HG03558 (cell line): ENCODE measurements around the gene CCNK.

Experiments used
- ATAC-seq: cut with Tn5 transposase; IDR thresholded peaks from one replicate; pipeline ENCODE4 v1.9.1; 2021; ENCODE audit warnings: moderate number of reproducible peaks; ENCODE audit not compliant: unreplicated experiment; ENCODE audit errors: extremely low read depth

Gene CCNK

DNA sequence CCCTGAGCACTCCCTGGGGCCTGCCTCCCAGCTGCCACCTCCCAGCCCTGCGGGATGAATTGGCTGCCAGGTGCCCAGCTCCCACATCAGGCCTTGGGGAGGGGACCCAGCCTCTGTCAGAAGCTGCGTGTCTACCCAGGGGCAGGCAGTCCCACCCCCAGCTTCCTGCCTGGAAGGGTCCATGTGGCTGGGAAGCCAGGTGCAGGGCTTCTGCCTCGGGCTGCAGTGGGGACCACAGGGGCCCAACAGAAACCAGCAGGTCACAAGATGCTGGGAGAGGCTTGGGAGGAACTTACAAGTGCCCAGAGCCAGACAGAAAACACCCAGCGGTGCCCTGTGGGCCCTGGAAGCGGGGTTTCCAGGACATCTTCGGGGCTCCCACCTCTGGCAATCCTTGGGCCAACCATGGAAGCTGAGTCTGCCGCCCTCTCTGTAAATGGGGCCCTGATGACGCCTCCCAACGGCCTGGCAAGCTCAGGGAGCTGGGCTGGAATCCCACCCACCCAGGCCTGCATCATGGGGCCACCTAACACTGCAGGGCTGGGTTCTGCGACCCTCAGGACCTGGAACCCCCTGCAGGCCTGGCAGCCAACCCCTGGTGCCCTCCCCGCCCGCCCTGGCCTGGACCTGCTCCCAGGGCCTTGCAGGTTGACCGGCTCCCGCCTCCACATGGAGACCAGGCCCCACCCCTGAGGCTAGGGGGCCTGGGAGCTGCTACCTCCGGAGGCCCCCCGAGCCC, 36.6 kb downstream of the CCNK start:
- ATAC-seq, result no peak

DNA sequence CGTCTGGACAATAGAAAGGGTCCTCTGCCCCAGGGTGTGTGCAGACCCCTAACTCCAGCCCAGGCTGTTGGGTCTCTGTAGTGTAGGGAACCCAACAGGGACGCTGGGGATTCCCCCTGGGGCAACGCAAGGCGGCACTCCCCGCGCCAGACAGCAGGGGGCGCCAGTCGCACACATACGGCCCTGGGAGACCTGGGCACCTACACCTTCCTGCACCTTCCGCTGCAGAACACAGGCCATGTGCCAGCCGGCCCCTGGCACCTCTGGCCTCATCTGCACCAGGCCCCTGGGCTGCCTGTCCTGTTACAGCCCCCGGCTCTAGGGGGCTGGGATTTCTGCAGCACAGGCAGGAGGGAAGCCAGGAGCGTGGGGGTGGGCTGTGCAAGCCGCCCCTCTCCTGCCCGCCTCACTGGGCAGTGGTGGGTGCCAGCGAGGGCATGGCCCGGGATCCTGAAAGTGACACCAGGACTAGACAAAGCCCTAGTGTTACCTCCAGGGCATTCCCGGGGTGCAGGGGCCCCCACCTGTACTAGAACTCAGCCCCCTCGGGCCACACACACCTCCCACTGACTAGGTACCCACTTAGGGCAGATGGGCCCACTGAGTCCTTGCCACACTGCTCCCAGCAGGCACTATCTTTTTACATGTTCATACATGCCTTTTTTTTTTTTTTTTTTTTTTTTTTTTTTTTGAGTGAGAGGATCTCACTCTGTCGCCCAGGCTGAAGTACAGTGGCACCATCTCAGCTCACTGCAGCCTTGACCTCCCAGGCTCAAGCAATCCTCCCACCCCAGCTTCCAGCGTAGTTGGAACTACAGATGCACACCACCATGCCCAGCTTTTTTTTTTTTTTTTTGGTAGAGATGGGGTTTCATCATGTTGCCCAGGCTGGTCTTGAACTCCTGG, 37.5 kb downstream of the CCNK start:
- ATAC-seq, result no peak

DNA sequence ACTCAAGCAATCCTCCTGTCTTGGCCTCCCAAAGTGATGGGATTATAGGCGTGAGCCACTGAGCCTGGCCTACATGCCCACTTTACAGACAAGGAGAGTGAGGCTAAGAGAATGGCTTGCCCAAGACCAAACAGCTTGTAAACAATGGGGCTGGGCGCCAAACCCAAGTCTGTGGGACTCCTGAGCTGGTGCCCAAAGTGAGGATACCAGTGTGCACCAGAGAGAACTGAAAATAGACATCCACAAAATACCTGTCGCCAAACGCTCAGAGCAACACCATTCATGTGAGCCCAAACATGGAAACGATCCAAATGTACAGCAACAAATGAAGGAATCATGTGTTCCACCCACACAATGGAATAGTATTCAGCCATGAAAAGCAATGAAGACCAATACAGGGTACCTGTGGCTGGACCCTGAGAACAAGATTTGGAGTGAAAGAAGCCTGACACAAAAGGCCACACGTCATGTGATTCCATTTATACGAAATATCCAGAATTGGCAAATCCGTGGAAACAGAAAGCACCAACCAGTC, 38.2 kb downstream of the CCNK start:
- no peak for ATAC-seq

DNA sequence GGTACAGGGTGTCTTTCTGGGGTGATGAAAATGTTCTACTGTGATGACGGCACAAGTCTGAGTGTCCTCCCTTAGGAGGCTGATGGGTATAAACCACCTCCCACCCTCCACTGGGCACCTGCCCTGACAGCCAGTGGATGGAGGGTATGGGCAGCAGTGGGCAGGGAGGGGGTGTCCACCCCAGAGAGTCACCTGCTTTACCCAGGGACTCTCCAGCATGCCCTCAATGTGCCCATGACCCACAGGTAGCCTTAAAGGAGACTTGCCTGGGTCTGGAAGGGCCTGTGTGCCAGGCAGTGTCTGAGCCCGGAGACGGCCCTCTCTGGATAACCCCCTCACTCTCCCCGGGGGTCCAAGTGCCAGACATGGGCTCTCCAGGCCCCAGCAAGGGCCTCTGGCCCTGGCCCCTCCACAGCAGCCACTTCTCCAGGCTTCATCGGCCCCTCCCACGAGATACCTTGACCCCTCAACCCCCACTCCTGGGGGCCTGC, 38.8 kb downstream of the CCNK start:
- no peak for ATAC-seq

DNA sequence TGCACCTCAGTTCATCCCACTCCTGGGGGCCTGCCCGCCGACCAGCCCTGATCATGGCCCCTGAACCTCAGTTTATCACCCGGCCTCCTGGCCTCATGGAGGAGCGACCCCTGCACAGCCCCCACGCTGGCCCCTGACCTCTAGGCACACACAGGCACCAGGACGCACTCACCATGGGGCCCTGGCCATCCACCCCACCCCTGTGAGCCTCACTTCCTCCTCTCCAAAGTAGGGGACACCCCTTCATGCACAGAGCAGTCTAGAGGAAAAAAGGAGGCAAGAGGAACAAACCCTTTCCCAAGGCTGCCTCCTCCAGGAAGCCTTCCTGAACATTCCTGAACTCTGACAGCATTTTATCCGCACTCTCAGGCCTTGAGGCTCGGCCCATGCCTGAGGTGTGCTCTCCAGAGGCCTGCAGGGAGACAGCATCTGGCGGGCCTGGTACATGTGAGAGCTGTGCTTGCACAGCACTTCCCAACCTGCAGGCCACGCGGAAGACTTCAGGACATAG, 39.4 kb downstream of the CCNK start:
- ATAC-seq, result no peak

DNA sequence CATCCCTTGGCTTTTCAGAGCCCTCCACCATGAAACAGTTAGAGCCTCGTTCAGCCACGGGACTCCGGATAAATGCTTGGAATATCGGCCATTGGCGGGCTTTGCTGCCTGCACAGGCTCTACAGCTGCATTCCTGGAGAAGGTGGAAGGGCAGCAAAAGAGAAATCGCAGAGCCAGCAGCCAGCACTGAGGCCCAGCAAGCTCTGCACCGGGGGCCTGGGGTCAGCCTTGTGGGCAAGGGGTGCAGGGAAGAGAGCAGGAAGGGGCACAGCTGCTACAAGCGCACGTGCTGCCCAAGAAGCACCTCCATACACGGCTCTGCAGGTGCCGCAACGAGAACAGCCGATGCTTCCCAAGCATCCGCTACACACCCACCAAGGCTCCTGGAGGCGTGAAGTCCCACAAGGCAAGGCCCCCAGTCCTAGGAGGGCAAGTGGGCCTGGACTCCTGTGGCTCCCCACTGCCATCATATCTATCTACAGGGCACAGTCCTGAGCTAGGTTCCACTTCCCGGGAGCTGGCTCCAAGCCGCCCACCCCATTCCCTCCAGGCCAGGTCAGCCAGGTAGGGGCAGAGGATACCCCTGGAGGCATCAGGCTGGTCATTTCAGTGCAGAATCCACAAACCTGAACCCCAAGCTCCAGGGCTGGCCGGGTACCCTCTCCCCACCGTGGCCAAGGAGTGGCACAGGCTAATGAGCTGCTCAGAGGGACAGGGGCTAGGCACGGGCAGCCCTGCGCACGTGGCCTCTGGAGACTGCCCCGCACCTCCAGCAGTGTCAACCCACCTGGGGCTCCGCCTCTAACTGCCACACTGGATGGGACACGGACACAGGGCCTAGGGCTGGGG, 40.2 kb downstream of the CCNK start:
- no peak for ATAC-seq

DNA sequence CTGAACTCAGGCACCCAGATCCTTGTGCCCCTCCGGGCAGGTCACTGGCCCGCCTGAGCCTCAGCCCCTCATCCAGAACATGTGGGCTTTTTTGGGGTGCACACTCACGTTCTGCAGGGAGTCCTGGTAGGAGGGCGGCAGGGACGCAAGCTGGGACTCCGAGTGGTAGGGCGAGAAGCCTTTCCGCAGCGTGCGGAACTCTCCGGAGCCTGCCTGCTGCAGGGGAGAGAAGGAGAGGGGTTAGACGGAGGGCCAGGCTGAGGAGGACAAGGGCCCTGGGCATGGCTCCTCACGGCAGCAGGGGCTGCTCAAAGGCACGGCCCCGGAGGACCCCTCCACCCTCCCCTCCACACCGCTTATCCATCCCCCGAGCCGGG, 40.8 kb downstream of the CCNK start:
- no peak for ATAC-seq

DNA sequence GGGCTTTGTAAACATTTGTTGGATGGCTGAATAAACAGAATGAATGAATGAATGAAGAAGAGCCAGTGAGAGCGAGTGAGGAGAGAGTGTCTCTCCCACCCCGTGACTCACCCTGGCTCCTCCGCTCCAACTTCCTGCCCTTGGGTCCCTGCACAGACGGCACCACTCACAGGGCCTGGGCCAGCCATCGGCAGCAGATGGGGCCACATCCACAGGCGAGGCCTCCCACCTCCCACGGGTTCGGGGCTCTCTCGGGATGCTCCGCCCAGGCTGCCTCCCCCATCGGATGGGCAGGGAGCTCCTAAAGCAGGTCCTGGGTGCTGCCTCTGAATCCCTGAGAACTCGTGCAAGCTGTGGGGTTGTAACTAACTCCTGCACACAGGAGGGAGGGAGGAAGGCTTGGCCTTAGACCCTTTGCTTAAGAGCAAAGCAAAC, 41.3 kb downstream of the CCNK start:
- ATAC-seq, result no peak

DNA sequence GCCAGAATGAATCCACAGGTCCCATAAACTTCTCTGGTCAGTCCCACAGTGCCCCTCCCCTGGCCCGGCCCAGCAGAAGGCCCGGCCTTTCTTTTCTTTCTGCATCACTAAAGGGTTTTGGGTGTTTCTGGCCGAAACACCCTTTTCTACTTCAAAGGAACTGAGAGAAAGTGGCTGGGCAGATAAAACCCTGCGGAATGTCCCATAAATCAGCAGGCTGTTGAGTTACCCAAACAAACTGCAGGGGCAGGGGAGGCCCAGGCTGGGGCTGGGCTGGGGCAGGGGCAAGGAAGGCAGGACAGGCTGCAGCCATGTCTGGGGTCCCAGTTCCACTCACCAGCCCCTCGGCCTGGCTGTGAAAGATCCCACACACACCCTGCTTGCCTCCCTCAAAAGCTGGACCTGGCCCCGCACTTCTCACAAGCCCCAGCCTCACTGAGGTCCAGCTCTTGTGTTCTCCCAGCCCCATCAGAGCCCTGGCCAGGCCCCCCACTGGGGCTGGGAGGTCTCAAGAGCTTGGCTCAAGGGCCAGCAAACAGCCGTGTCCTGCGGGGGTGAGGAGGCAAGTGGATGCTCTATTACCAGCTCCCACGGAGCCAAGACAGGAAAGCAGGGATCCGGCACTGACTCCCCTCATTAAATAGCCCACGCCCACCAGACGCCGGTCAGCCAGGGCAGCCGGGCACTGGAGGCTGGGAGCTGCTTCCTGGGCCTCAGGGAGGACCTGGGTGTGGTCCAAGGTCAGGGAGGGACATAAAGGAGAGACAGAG, 41.9 kb downstream of the CCNK start:
- no peak for ATAC-seq

DNA sequence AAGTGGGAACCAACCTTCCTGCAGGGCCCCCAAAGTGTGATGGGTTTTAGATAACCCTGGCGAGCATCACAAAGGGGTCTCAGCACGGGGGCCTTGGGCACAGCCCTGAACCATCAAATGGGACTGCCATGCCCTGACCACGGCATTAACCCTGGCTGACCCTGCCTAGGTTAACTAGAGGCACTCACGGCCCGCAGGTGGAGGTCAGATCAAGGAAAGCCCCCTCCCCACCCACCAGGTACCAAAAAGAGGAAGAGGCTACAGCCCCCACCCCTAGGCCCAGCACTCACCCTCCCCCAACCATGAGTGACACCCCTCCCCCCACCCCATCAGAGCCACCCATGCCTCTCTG, 42.5 kb downstream of the CCNK start:
- no peak for ATAC-seq

DNA sequence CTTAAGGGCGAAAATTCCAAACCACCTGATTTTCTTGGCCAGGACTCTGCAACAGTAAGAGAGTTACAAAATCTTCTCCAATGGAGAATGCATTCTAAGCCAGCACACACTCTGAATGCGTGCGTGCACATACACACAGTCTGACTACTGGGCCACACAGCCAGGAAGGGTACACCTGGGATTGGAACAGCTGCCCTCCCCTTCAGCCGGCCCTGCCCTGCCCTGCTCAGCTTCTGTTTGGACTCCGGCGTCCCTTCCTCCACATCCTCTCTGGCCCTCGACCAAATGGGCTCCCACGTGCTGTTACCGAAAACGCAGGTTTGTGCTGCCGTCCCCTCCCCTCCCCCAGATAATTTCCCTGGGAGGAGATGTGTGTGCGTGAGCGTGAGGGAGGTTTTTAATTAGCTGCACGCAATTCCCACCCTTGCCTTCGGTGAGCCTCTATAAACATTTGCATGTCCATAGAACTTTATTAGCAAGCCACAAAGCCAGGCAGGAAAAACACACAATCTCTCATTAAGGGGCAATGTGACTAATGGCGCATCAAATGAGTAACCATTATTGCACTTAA, 43.0 kb downstream of the CCNK start:
- ATAC-seq, result no peak

DNA sequence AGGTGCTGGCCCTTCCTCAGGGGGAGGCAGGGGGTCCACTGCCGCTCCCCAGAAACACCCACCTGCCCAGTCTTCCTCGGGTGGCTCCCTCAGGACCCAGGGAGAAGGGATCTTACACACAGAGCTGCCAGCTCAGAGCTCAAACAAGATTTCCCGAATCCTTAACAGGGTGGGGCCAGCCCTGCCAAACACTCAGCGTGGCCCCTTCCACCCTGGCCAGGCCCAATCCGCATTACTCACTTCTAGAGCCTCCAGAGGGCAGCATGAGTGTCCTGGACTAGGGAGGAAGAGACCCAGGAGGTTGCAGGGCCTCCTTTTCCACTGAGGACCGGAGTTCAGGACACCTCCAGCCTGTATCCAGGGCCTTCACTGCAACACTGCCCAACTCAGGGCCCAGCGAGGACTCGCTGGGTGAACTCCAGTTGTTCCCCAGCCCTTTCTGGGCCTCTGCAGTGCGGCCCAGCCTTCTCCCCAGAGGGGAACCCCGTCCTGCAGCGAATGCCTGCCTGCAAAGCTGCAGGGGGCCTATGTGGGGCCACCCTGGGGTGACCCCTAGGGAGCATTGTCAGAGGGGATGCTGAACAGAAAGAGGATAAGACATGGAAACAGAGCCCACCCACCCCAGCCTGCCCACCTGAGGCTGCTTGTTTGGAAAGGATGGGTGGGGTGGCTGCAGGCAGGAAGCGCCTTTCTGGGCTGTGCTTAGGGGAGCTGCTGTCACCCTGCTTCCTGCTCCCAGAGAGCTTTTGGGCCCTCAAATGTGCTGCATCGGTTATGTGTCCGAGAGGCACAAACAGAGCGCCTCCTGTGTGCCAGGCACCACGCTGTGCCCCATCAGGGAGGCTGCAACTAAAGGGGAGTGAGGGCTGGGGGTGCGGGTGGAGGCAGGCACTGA, 43.8 kb downstream of the CCNK start:
- no peak for ATAC-seq

DNA sequence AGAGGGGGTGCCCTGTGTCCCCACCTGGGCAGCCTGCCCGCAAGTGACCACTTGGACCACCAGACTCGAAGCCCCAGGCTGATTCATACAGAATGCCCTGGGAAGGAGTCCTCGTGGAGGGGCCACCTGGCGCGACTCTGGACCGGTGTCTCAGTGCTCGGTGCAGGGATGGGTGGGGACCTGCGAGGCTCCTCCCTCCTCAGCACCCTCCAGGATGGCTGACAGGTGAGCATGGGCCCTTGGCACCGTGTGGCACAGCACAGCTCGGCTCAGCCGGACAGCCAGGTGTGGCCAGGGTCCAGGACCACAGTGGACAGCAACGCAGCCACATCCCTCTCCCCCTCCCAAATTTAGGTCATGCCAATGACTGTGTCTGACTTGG, 44.5 kb downstream of the CCNK start:
- no peak for ATAC-seq

DNA sequence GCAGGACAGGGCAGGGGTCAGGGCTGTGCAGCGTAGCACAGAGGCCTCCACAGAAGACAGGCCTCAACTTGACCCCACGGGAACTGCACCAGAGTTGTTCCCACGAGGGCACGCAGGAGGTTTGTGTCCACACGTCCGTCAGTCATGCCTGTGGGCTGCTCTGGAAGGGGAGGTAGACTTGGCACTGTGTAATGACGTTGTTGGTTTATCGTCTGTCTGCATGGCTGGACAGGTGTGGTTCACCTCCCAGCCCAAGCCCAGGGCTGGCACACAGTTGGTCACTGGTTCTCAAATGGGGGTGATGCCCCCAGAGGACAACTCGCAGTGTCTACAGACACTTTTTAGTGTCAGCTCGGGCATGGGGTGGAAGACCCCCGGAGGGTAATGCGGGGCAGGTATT, 45.8 kb downstream of the CCNK start:
- ATAC-seq, result no peak

DNA sequence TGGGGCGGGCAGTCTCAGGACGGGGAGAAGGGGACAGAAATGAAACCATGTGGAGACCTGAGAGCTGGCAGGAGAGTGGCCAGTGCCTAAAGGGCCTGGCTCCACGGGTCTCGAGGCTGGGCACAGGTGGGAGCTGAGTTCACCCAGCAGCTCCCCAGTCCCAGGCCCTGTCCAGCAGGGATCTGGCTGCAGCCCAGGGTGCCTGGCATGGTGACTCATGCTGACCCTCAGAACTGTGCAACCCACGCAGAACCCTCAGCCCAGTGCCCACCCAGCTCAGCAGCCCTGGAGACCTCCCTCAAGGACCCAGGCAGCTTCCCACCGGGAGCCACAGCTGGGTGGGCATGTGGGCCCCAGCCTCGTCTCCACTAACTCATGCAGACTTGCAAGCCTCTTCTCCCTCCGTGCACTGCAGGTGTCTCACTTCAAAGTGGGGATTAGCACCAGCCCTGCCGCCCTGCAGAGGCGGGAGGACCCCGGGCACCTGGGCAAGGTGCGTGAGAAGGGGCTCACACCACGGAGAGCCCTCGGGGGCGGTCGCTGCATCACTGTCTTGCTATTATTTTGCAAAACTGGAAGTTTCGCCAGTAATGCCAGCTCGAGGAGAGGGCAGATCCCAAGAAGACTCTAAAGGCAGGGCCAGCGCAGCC, 46.3 kb downstream of the CCNK start:
- ATAC-seq, result no peak

DNA sequence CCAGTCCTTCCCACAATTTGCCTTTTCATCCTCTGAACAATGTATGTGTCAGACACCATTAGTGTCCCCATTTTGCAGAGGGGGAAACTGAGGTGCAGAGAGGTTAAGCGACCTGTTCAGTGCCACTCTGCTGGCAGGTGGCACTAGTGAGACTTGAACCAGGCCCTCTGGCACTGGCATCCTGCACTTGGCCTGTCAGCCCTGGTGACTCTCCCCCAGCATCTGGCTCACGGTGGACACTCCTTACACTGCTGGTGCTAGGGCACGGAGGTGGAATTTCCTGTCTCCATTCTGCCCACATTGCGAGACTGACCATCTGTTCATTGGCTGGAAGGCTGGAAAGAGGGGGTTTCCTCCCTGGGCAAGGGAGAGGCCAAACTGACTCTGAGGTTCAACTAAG, 48.7 kb downstream of the CCNK start:
- no peak for ATAC-seq

DNA sequence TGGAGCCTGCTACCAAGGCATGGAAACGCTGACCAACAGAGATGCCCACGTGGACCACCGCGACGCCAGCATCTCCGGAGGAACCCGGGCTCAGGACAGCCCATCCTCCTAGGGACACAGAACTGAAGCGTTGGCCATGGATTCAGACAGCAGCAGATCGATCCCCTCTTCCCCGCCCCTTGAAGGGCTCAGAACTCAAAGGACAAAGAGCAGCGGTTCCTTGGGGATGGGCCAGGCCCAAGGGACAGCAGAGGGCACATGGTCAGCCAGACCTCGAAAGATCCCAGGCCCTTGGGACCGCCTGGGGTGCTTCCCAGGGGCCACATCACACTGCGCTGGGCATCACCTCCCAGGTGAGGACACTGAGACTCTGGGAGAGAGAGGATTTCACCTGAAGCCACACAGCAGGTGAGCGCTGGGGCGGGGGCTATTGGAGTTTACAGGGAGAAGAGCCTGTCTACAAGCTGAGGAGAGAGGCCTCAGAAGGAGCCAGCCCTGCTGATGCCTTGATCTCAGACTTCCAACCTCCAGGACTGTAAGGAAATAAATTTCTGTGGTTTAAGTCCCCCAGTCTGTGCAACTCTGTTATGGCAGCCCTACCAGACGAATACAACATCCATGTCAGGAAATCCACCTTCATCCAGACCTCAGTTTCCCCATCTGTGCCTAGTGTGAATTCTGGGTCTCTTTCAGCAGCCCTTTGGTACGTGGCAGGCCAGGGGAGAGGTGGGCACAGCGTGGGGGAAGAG, 49.4 kb downstream of the CCNK start:
- no peak for ATAC-seq
